ENCODE data around the gene SLC6A6. TPM values are rescaled to one million over a fixed set of nuclear protein-coding genes. Genes with fewer than 3 reads are reported as not detected.

Gene SLC6A6
- polyA plus RNA-seq, 1 donor (not counting 4 experiments of a cell fraction or from before 2014, with no cell fraction given): 8.3 TPM

DNA sequence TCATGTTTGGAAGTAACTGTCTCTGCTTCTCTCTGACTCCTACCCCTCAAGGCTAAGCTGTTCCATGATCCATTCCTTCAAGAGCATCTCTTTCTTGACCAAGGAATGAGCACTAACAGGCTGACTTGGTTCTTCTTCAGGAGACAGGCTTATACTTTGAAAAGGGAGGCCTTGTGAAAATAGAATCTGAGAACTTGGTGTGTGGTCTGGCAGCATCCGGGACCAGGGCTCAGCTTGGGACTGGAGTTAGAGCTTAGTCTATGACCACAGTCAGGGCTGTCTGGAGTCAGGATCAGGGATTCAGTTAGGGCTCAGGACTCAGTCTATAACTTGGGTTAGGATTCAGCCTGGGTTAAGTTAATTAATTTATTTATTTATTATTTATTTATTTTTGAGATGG, 44.9 kb upstream of the SLC6A6 start:
- Histone ChIP-seq H3K4me3 (ENCODE audit: control insufficient read depth in 2 of 3, extremely low read depth in 1 of 3, insufficient read depth in 2 of 3, low read depth in 1 of 3, low read length in 3 of 3) (no peak overlapping the region), H3K9me3 (ENCODE audit: control insufficient read depth, low read depth, low read length) (no peaks in the 10 kb centered on the region), H2AFZ (ENCODE audit: control insufficient read depth, low read length) (no peak overlapping the region), H3K27me3 (ENCODE audit: control insufficient read depth, extremely low read depth, insufficient read depth, low read length) (peaks cover 30% of the 10 kb centered on the region), H3K79me2 (ENCODE audit: control insufficient read depth, insufficient read depth, low read length) (no peaks in the 10 kb centered on the region), H3K9me1 (ENCODE audit: control insufficient read depth, extremely low read depth, insufficient read depth, low read length) (no peaks in the 10 kb centered on the region), H3K27ac (ENCODE audit: control insufficient read depth, insufficient read depth, low read length) (no peak overlapping the region), H3K4me1 (ENCODE audit: control insufficient read depth, extremely low read depth, insufficient read depth, low read length) (no peaks in the 10 kb centered on the region), H3K4me2 (ENCODE audit: control insufficient read depth, extremely low read depth, insufficient read depth, low read depth, low read length) (no peak overlapping the region), H3K9ac (ENCODE audit: control insufficient read depth, extremely low read depth, insufficient read depth, low read length) (no peak overlapping the region), H3K36me3 (ENCODE audit: control insufficient read depth in 2 of 2, extremely low read depth in 1 of 2, insufficient read depth in 2 of 2, low read length in 2 of 2) (no peaks in the 10 kb centered on the region), H4K20me1 (ENCODE audit: control insufficient read depth, extremely low read depth, insufficient read depth, low read length) (no peaks in the 10 kb centered on the region)
- dilution Hi-C loops (cut with MboI; ENCODE audit: extremely low pct_ligation_motif_present, low sequenced_read_pairs): no loop called here
- TF ChIP-seq, protein P1, sequence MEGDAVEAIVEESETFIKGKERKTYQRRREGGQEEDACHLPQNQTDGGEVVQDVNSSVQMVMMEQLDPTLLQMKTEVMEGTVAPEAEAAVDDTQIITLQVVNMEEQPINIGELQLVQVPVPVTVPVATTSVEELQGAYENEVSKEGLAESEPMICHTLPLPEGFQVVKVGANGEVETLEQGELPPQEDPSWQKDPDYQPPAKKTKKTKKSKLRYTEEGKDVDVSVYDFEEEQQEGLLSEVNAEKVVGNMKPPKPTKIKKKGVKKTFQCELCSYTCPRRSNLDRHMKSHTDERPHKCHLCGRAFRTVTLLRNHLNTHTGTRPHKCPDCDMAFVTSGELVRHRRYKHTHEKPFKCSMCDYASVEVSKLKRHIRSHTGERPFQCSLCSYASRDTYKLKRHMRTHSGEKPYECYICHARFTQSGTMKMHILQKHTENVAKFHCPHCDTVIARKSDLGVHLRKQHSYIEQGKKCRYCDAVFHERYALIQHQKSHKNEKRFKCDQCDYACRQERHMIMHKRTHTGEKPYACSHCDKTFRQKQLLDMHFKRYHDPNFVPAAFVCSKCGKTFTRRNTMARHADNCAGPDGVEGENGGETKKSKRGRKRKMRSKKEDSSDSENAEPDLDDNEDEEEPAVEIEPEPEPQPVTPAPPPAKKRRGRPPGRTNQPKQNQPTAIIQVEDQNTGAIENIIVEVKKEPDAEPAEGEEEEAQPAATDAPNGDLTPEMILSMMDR (optimal IDR thresholded peaks at IDR 0.05 in 1 of 3, IDR thresholded peaks at IDR 0.05 in 1 of 3, conservative IDR thresholded peaks at IDR 0.05 in 1 of 3; ENCODE audit: extremely low read depth in 1 of 3, insufficient read depth in 2 of 3, low read length in 3 of 3): no peak
- no peak for TF ChIP-seq EZH2 (IDR thresholded peaks at IDR 0.05; ENCODE audit: low read length)
- FAIRE-seq: no peak
- DNase-seq (ENCODE audit: low read depth, low spot score): no peak

DNA sequence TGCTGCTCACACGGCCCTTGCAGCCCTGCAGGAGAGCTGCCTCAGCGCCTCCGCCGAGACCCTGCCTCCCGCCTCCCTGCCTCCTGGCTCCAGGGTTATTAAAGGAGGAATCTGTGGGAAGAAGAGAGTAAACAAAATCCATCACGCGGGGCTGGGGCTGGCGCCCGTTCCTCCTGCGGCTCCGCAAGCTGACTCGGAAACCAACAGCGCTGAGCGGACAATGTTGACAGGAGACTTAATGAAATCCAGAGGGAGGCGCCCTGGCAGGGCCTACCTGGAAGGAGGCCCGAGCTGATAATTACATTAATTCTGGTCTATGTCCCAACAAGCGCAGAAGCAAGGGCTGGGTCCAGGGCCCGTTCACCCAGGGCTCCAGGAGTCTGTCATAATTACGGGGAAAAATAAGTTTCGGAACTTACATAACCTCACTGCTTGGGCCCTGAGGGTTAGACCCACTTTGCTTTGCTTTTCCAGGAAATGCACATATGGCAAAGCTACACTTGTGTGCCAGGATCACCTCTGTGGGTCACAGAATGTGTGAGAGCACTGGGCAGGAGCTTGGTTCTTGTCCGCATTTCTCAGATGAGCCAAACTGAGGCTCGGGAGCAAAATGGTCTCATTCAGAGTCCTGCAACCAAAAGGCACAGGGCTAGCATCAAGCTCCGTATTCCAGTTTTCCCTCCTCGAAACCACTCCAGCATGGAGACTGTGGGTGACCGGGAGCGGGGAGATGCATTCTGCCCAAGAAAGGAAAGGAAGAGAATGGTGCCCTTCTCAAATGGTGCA, 43.8 kb upstream of the SLC6A6 start:
- H3K4me2 ChIP-seq (ENCODE audit: control insufficient read depth, extremely low read depth, insufficient read depth, low read depth, low read length): no peak overlapping the region
- dilution Hi-C loops (cut with MboI; ENCODE audit: extremely low pct_ligation_motif_present, low sequenced_read_pairs): no loop called here
- no peaks in the 10 kb centered on the region for H3K36me3 ChIP-seq (ENCODE audit: control insufficient read depth in 2 of 2, extremely low read depth in 1 of 2, insufficient read depth in 2 of 2, low read length in 2 of 2)
- no peaks in the 10 kb centered on the region for H3K9me3 ChIP-seq (ENCODE audit: control insufficient read depth, low read depth, low read length)
- no peak overlapping the region for H2AFZ ChIP-seq (ENCODE audit: control insufficient read depth, low read length)
- no peaks in the 10 kb centered on the region for H3K9me1 ChIP-seq (ENCODE audit: control insufficient read depth, extremely low read depth, insufficient read depth, low read length)
- no peak for FAIRE-seq
- no peak overlapping the region for H3K27ac ChIP-seq (ENCODE audit: control insufficient read depth, insufficient read depth, low read length)
- no peak overlapping the region for H3K9ac ChIP-seq (ENCODE audit: control insufficient read depth, extremely low read depth, insufficient read depth, low read length)
- no peak overlapping the region for H3K4me3 ChIP-seq (ENCODE audit: control insufficient read depth in 2 of 3, extremely low read depth in 1 of 3, insufficient read depth in 2 of 3, low read depth in 1 of 3, low read length in 3 of 3)
- H3K27me3 ChIP-seq (ENCODE audit: control insufficient read depth, extremely low read depth, insufficient read depth, low read length): peaks cover 33% of the 10 kb centered on the region
- no peaks in the 10 kb centered on the region for H3K4me1 ChIP-seq (ENCODE audit: control insufficient read depth, extremely low read depth, insufficient read depth, low read length)
- no peaks in the 10 kb centered on the region for H3K79me2 ChIP-seq (ENCODE audit: control insufficient read depth, insufficient read depth, low read length)
- DNase-seq (ENCODE audit: low read depth, low spot score): no peak
- no peaks in the 10 kb centered on the region for H4K20me1 ChIP-seq (ENCODE audit: control insufficient read depth, extremely low read depth, insufficient read depth, low read length)
- TF ChIP-seq, protein P1 (optimal IDR thresholded peaks at IDR 0.05 in 1 of 3, IDR thresholded peaks at IDR 0.05 in 1 of 3, conservative IDR thresholded peaks at IDR 0.05 in 1 of 3; ENCODE audit: extremely low read depth in 1 of 3, insufficient read depth in 2 of 3, low read length in 3 of 3): peak in 2 of 3 experiments; percentile 3 to 30
- TF ChIP-seq EZH2 (IDR thresholded peaks at IDR 0.05; ENCODE audit: low read length): no peak
